ENCODE measurements around the gene NAP1L1.

NAP1L1 gene

GRCh38 chr12:76083904-76084862 lies at the start of gene NAP1L1:
Gene NAP1L1 (minus strand): TSS chr12:76084685. CDS start chr12:76074219, 10,466 bp downstream.
- DNase-seq (ENCODE audit: low read depth in 2 of 2): peak; percentile 93 to 96

DNA sequence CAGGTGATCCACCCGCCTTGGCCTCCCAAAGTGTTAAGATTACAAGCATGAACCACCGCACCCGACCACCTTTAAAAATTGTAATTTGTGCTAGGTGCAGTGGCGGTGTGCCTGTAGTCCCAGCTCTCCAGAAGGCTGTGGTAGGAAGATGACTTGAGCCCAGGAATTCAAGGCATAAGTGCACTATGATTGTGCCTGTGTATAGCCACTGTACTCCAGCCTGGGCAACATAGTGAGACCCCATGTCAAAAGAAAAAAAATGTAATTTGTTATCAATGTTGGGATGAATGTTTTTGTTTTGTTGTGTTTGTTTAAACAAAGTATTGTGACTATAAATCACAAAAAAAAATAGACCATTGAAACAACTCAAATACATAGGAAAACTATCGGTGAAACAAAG lies 43.1 kb upstream of the NAP1L1 start:
- no peak for DNase-seq (ENCODE audit: low read depth in 2 of 2)

DNA sequence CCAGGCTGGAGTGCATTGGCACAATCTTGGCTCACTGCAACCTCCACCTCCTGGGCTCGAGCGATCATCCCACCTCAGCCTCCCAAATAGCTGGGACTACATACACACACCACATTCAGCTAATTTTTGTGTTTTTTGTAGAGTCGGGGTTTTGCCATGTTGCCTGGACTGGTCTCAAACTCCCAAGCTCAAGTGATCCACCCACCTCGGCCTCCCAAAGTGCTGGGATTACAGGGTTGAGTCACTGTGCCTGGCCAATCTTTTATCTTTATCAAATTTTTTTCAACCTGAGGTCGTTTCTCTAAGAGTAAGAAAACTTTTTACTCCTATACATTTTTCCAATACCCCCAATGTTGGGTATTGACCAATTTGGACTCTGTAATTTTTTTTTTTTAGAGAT lies 40.0 kb upstream of the NAP1L1 start:
- DNase-seq (ENCODE audit: low read depth in 2 of 2): no peak

- DNase-seq (ENCODE audit: low read depth in 2 of 2): no peak
Observed at GRCh38 chr12:76123259-76124212, 39.1 kb upstream of the NAP1L1 start.

- DNase-seq (ENCODE audit: low read depth in 2 of 2): no peak
Observed at GRCh38 chr12:76119887-76120286, 35.4 kb upstream of the NAP1L1 start.

DNA sequence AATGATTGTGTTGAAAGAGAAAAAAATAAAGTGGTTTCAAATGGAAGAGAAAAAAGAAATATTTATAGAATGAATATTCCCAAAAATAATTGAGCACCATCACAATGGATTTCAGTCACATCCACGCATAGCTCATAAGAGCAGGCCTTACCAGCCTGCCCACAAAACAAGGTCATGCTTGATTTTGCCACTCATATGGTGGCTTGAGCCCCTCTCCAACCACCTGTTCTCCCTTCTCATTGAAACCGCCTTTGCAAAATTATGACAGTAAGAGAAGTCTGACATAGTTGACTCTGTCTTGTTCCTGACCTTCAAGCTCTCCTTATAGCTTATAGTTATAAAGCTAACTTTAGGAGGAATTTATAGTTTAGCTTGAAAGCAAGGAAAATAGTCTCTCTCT lies 33.3 kb upstream of the NAP1L1 start:
- DNase-seq (ENCODE audit: low read depth in 2 of 2): no peak

- DNase-seq (ENCODE audit: low read depth in 2 of 2): no peak
Observed at GRCh38 chr12:76117067-76117691, 32.7 kb upstream of the NAP1L1 start.

- no peak for DNase-seq (ENCODE audit: low read depth in 2 of 2)
Observed at GRCh38 chr12:76113800-76114757, 29.6 kb upstream of the NAP1L1 start.

DNA sequence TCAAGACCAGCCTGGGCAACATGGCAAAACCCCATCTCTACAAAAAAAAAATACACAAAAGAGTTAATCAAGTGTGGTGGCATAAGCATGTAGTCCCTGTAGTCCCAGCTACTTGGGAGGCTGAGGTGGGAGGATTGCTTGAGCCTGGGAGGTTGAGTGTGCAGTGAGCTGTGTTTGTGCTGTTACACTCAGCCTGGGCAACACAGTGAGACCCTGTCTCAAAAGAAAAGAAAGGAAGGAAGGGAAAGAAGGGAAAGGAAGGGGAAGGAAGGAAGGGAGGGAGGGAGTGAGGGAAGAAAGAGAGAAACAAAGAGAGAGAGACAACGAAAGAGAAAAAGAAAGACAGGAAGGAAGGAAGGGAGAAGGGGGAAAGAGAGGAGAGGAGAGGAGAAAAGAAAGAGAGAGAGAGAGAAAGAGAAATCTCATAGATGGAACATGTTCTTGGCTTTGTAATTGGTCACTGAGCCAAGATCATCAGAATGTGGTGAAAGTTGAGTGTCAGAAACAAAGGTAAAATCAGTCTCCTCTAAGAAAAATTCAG lies 26.8 kb upstream of the NAP1L1 start:
- DNase-seq (ENCODE audit: low read depth in 2 of 2): no peak

DNA sequence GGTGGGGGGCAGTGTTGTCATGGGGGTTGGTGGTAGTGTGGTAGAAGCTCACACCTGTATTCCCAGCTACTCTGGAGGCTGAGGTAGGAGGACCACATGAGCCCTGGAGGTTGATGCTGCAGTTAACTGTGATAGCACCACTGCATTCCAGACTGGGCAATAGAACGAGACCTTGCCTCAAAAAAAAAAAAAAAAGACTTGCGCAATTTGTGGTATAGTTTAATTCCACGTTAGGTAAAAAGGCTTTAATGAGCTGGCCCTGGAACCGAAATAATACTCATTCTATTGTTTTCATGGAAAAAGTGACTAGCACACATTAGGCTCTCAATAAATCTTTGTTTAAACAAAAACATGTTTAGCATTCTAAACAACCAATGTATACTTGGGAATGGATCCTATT lies 25.4 kb upstream of the NAP1L1 start:
- no peak for DNase-seq (ENCODE audit: low read depth in 2 of 2)

DNA sequence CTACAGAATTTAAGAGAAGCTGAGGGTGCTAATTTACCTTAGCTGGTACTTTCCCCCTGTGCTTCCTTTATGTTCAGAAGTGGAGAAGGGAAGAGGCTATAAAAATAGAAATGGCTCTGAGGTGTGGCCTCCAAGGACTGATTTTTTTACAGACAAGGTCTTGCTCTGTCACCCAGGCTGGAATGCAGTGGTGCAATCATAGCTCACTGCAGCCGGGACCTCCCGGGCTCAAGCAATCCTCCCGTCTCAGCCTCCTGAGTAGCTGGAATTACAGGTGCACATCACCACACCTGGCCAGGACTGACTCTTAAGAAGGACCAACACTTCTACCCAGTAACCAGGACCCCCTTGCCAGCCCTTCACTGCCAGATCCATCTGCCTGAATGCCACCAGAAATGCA lies 23.9 kb upstream of the NAP1L1 start:
- DNase-seq (ENCODE audit: low read depth in 2 of 2): no peak

DNA sequence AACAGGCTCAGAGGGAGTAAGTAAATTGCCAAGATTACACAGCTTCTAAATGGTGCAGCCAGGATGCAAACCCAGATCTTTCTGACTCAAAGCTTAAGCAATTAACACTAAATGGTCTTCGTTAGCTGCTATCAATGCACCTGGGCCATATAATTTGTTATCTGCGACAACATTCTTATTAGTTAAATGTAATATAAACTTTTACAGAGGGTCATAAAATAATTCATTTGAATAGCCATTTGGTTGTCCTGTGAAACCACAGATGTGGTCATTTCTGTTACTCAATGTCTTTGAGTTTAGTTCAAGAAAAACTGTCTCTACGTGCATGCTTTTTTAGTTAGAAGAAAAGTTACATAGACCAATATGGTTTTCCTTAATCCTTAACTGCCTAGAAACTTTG lies 22.1 kb upstream of the NAP1L1 start:
- no peak for DNase-seq (ENCODE audit: low read depth in 2 of 2)

DNA sequence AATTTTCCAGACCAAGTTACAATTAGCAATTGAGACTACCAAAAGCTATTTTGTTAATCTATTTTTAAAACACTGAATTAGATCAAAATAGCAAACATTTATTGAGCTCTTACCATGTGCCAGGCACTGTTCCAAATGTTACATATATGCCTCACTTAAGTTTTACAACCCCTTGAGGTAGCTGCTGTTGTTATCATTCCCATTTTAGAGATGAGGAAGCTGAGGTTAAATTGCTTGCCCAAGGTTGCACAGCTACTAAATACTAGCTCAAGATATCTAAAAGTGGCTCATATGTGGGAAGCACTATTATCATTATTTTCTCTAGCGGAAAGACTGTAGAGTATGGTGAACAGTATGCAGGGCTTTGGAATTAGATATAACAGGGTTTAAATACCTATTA lies 19.5 kb upstream of the NAP1L1 start:
- DNase-seq (ENCODE audit: low read depth in 2 of 2): no peak

DNA sequence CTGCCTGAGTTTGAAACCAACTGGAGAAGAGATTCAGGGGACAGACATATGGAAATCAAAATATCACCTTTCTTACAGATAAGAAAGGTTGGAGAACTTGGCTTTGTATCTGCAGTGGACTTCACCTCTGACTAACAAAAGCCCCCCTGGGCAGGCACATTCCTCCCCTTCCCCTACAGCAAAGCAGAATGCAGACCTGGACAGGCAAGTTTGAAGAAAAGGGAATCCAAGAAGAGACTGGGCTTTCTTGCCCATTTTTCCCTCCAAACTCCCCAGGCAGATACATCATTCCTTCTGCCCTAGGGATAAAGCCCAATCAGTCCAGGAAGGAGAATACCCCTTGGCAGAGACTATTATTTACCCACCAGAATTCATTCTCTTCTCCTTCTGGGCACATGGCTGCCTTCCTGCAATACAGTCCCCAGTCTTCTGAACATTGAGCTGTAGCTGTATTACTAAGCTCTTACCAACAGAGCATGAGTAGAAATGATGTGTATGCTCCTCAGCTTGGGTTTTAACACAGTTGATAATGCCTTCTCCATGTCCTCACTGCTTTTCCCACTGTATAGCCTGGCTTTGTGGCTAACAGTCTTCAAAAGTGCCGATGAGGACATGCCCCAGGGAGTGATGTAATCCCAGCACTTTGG lies 17.4 kb upstream of the NAP1L1 start:
- DNase-seq (ENCODE audit: low read depth in 2 of 2): no peak

- no peak for DNase-seq (ENCODE audit: low read depth in 2 of 2)
Observed at GRCh38 chr12:76096079-76096646, 11.7 kb upstream of the NAP1L1 start.

DNA sequence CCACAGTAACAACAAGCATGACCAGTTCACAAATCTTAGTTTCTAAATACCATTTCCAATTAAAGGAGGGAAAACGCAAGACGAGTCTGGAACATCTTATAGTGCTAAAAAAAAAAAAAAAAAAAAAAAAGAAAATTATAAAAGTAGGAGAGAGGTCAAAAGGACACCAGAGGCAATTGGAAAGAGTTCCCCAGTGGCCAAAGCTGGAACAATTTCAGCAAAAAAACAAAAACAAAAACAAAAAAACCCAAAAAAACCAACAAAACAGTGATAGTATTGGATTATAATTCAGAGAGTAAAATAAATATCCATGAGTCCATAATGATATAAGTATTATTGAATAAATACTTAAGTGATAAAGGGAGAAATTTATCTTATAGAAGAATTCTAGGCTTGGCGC lies 10.3 kb upstream of the NAP1L1 start:
- DNase-seq (ENCODE audit: low read depth in 2 of 2): no peak

- DNase-seq (ENCODE audit: low read depth in 2 of 2): no peak
Observed at GRCh38 chr12:76091246-76091754, 6.8 kb upstream of the NAP1L1 start.

DNA sequence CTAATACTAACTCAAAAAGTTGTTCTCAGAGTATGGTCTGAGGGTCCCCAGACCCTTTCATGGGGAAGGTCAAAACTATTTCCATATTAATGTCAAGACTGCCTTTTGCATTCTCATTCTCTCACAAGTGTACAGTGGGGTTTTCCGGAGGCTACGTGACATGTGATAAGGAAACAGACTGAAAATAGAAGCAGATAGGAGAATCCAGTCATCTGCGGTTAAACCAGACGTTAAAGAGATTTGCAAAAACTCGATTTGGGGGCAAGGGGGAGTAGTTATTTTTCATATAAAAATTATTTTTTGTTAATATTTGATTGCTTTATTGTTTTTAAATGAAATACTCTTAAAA lies 1.0 kb upstream of the NAP1L1 start:
- no peak for DNase-seq (ENCODE audit: low read depth in 2 of 2)

GRCh38 chr12:76084863-76085519 lies 506 bp upstream of the NAP1L1 start:
- DNase-seq (ENCODE audit: low read depth in 2 of 2): peak in 1 of 2 donors; percentile 30
